H9 (cell line): ENCODE data around the gene CCDC60. TPM values are rescaled to one million over a fixed set of nuclear protein-coding genes. Genes with fewer than 3 reads are reported as not detected.

Source experiments
- DNase-seq: peaks from one replicate; pipeline ENCODE4 v3.0.0-alpha.2; 2017
- H2AFZ ChIP-seq: one replicate; pipeline ENCODE4 v1.6.1; 2013; ENCODE audit warnings: mild to moderate bottlenecking, low read length, control low read depth, moderate library complexity
- H2AK5ac ChIP-seq: 2 replicates; pipeline ENCODE4 v1.6.1; 2013; ENCODE audit warnings: low read length, control low read depth, mixed read lengths; ENCODE audit not compliant: insufficient read length
- H2BK120ac ChIP-seq: one replicate; pipeline ENCODE4 v1.6.1; 2013; ENCODE audit warnings: low read depth, mild to moderate bottlenecking, low read length, control low read depth, inconsistent platforms; ENCODE audit not compliant: poor library complexity, severe bottlenecking
- H2BK12ac ChIP-seq: 2 replicates; pipeline ENCODE4 v1.6.1; 2013; ENCODE audit warnings: low read length, control low read depth, mixed read lengths, low read depth; ENCODE audit not compliant: insufficient read length
- H2BK15ac ChIP-seq: 2 replicates; pipeline ENCODE4 v1.6.1; 2013; ENCODE audit warnings: low read depth, low read length, control low read depth
- H2BK20ac ChIP-seq: one replicate; pipeline ENCODE4 v1.6.1; 2013; ENCODE audit warnings: low read depth, mild to moderate bottlenecking, low read length, control low read depth, inconsistent platforms; ENCODE audit not compliant: poor library complexity, severe bottlenecking
- H2BK5ac ChIP-seq: 2 replicates; pipeline ENCODE4 v1.6.1; 2013; ENCODE audit warnings: low read length, control low read depth, mixed read lengths; ENCODE audit not compliant: insufficient read length
- H3K14ac ChIP-seq: 2 replicates; pipeline ENCODE4 v1.6.1; 2013; ENCODE audit warnings: low read length, control low read depth; ENCODE audit not compliant: insufficient read depth
- H3K18ac ChIP-seq: 2 replicates; pipeline ENCODE4 v1.6.1; 2013; ENCODE audit warnings: low read depth, mild to moderate bottlenecking, mixed read lengths, low read length, control low read depth; ENCODE audit not compliant: insufficient read length
- H3K23ac ChIP-seq: 2 replicates; pipeline ENCODE4 v1.6.1; 2013; ENCODE audit warnings: low read length, control low read depth, mixed read lengths, low read depth; ENCODE audit not compliant: insufficient read length
- H3K23me2 ChIP-seq: 2 replicates; pipeline ENCODE4 v1.6.1; 2013; ENCODE audit warnings: low read depth, mild to moderate bottlenecking, mixed read lengths, low read length, control low read depth; ENCODE audit not compliant: insufficient read length, poor library complexity, severe bottlenecking
- H3K27ac ChIP-seq: 2 replicates; pipeline ENCODE4 v1.5.1; 2013; ENCODE audit warnings: low read length, control low read depth, mixed read lengths, low read depth; ENCODE audit not compliant: insufficient read length
- H3K27me3 ChIP-seq: 2 replicates; pipeline ENCODE4 v1.6.1; 2013; ENCODE audit warnings: low read length, control low read depth, inconsistent platforms; ENCODE audit not compliant: insufficient read depth
- H3K4ac ChIP-seq: 2 replicates; pipeline ENCODE4 v1.6.1; 2013; ENCODE audit warnings: low read depth, mild to moderate bottlenecking, control low read depth, inconsistent platforms, low read length, moderate library complexity
- H3K4me1 ChIP-seq: 2 replicates; pipeline ENCODE4 v1.6.1; 2013; ENCODE audit warnings: low read length, control low read depth, inconsistent platforms; ENCODE audit not compliant: insufficient read depth
- H3K4me2 ChIP-seq: 2 replicates; pipeline ENCODE4 v1.6.1; 2013; ENCODE audit warnings: low read length, control low read depth, mixed read lengths; ENCODE audit not compliant: insufficient read length, insufficient read depth
- H3K56ac ChIP-seq: 2 replicates; pipeline ENCODE4 v1.6.1; 2013; ENCODE audit warnings: low read depth, mild to moderate bottlenecking, mixed read lengths, low read length, control low read depth; ENCODE audit not compliant: insufficient read length
- H3K79me1 ChIP-seq: 2 replicates; pipeline ENCODE4 v1.6.1; 2013; ENCODE audit warnings: low read depth, mild to moderate bottlenecking, moderate library complexity, low read length, control low read depth, inconsistent platforms; ENCODE audit not compliant: insufficient read depth, poor library complexity, severe bottlenecking
- H3K79me2 ChIP-seq: 2 replicates; pipeline ENCODE4 v1.6.1; 2013; ENCODE audit warnings: low read length, control low read depth, inconsistent platforms; ENCODE audit not compliant: insufficient read depth
- H3K9ac ChIP-seq: 2 replicates; pipeline ENCODE4 v1.6.1; 2013; ENCODE audit warnings: low read length, control low read depth, mixed read lengths; ENCODE audit not compliant: insufficient read length; ENCODE audit errors: extremely low read depth
- H3K9me3 ChIP-seq: one replicate; pipeline ENCODE4 v1.6.1; 2013; ENCODE audit warnings: low read depth, low read length, inconsistent platforms; ENCODE audit not compliant: control insufficient read depth
- H3T11ph ChIP-seq: one replicate; pipeline ENCODE4 v1.6.1; 2013; ENCODE audit warnings: mild to moderate bottlenecking, low read length, control low read depth, inconsistent platforms
- H4K20me1 ChIP-seq: one replicate; pipeline ENCODE4 v1.6.1; 2013; ENCODE audit not compliant: control insufficient read depth, insufficient read length, insufficient read depth
- H4K5ac ChIP-seq: 2 replicates; pipeline ENCODE4 v1.6.1; 2013; ENCODE audit warnings: low read depth, mild to moderate bottlenecking, mixed read lengths, low read length, control low read depth; ENCODE audit not compliant: insufficient read length
- H4K8ac ChIP-seq: replicated peaks from 2 replicates; pipeline ENCODE4 v1.6.1; 2013; ENCODE audit warnings: low read length, control low read depth, mixed read lengths, low read depth; ENCODE audit not compliant: insufficient read length
- H4K91ac ChIP-seq: 2 replicates; pipeline ENCODE4 v1.6.1; 2013; ENCODE audit warnings: low read depth, mild to moderate bottlenecking, moderate library complexity, mixed read lengths, low read length, control low read depth; ENCODE audit not compliant: insufficient read length
- H3K27ac Mint-ChIP-seq, 3 experiments: 2 replicates in 2 of 3; 3 replicates in 1 of 3; pipeline ENCODE4 v1.8.0; 2020 to 2021; ENCODE audit warnings: mixed read lengths in 3 of 3, mild to moderate bottlenecking in 1 of 3, moderate library complexity in 1 of 3
- H3K27me3 Mint-ChIP-seq: 2 replicates; pipeline ENCODE4 v1.8.0; 2021; ENCODE audit warnings: low read depth, mild to moderate bottlenecking, moderate library complexity, mixed read lengths
- H3K36me3 Mint-ChIP-seq, 3 experiments: 2 replicates in 2 of 3; 3 replicates in 1 of 3; pipeline ENCODE4 v1.8.0; 2020 to 2021; ENCODE audit warnings: low read depth in 3 of 3, mixed read lengths in 3 of 3; ENCODE audit not compliant: insufficient read depth in 1 of 3
- H3K4me1 Mint-ChIP-seq, 2 experiments: 2 replicates each; pipeline ENCODE4 v1.8.0; 2020; ENCODE audit warnings: mixed read lengths in 2 of 2
- H3K4me3 Mint-ChIP-seq, 2 experiments: 2 replicates in 1 of 2; 3 replicates in 1 of 2; pipeline ENCODE4 v1.8.0; 2020 to 2021; ENCODE audit warnings: mild to moderate bottlenecking in 2 of 2, mixed read lengths in 2 of 2, moderate library complexity in 1 of 2
- H3K9me3 Mint-ChIP-seq, 2 experiments: 2 replicates in 1 of 2; 3 replicates in 1 of 2; pipeline ENCODE4 v1.8.0; 2020; ENCODE audit warnings: mild to moderate bottlenecking in 2 of 2, mixed read lengths in 2 of 2, moderate library complexity in 1 of 2
- WGBS: extraction: QIAGEN DNeasy Blood & Tissue Kit; methylation state at CpG from one replicate; pipeline ENCODE4 v1.1.7; 2013; ENCODE audit warnings: missing lambda C conversion rate, low lambda C conversion rate, mixed read lengths; ENCODE audit not compliant: insufficient read length; ENCODE audit errors: extremely low coverage; 5-methylcytosine and 5-hydroxymethylcytosine counted together
- total RNA-seq: library from RNA; stranded (reverse); gene quantifications from 2 replicates; pipeline ENCODE4 v1.2.1, GENCODE V29; 2021
- TF ChIP-seq, protein P1 (sequence below): fragments of 200-600 bp; sonication (generic); conservative IDR thresholded peaks from 3 replicates; pipeline ENCODE4 v1.8.0; 2021; ENCODE audit warnings: antibody characterized with exemption, mild to moderate bottlenecking

Gene CCDC60
- total RNA-seq, 1 experiment from 2014 or later = 0.44 TPM

DNA sequence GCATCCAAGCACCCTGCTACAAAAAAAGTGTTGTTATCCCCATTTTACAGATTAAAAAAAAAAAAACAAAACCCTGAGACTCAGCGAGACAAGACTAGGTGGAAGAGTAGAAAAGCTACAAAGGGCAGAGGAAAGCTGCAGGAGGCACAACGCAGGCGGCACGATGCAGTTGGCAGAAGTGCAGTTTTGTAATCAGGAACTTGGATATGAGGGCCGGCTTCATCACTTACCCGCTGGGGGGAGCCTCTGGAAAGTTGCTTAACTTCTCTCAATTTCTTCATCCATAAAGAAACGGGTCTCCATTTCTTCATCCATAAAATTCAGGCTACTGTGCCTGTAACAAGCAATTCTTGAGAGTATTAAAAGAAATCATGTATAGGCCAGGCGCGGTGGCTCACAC, 33.1 kb upstream of the CCDC60 start:
- Mint-ChIP-seq H3K4me1 (peaks cover 11 to 20% of the 10 kb centered on the region in 2 experiments), H3K9me3 (no peaks in the 10 kb centered on the region; a peak in 1 of 5 replicates), H3K36me3 (peaks cover 0 to 2% (median 0%) of the 10 kb centered on the region in 3 experiments; a peak in 1 of 7 replicates), H3K27ac (no peak overlapping the region), H3K4me3 (no peak overlapping the region), H3K27me3 (no peaks in the 10 kb centered on the region; the same call in 1 of the 2 replicates)
- DNase-seq = no peak
- no peak overlapping the region for H3K4ac ChIP-seq
- no peak overlapping the region for H2AFZ ChIP-seq
- H3K4me1 ChIP-seq = no peaks in the 10 kb centered on the region
- H3T11ph ChIP-seq = no peak overlapping the region
- no peak overlapping the region for H3K23ac ChIP-seq
- H3K79me2 ChIP-seq = no peaks in the 10 kb centered on the region
- no CpG with 5 or more reads among the region's 9 CpGs for WGBS
- no peak overlapping the region for H3K18ac ChIP-seq
- H2BK12ac ChIP-seq = no peak overlapping the region
- no peak overlapping the region for H4K91ac ChIP-seq
- no peak overlapping the region for H3K4me2 ChIP-seq
- no peaks in the 10 kb centered on the region for H3K23me2 ChIP-seq
- no peak overlapping the region for H2BK120ac ChIP-seq
- H3K9ac ChIP-seq = no peak overlapping the region
- H3K79me1 ChIP-seq = no peaks in the 10 kb centered on the region
- no peak overlapping the region for H3K56ac ChIP-seq
- no peak overlapping the region for H4K8ac ChIP-seq
- H3K14ac ChIP-seq = no peak overlapping the region
- H2BK15ac ChIP-seq = no peak overlapping the region
- H2BK20ac ChIP-seq = no peak overlapping the region
- no peak overlapping the region for H2AK5ac ChIP-seq
- no peaks in the 10 kb centered on the region for H3K27me3 ChIP-seq
- H3K27ac ChIP-seq = no peak overlapping the region
- H2BK5ac ChIP-seq = no peak overlapping the region
- H3K9me3 ChIP-seq = no peaks in the 10 kb centered on the region
- TF ChIP-seq, protein P1, sequence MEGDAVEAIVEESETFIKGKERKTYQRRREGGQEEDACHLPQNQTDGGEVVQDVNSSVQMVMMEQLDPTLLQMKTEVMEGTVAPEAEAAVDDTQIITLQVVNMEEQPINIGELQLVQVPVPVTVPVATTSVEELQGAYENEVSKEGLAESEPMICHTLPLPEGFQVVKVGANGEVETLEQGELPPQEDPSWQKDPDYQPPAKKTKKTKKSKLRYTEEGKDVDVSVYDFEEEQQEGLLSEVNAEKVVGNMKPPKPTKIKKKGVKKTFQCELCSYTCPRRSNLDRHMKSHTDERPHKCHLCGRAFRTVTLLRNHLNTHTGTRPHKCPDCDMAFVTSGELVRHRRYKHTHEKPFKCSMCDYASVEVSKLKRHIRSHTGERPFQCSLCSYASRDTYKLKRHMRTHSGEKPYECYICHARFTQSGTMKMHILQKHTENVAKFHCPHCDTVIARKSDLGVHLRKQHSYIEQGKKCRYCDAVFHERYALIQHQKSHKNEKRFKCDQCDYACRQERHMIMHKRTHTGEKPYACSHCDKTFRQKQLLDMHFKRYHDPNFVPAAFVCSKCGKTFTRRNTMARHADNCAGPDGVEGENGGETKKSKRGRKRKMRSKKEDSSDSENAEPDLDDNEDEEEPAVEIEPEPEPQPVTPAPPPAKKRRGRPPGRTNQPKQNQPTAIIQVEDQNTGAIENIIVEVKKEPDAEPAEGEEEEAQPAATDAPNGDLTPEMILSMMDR = no peak
- H4K20me1 ChIP-seq = no peaks in the 10 kb centered on the region
- no peak overlapping the region for H4K5ac ChIP-seq
